ENCODE data around the gene IFNB1. TPM values are rescaled to one million over a fixed set of nuclear protein-coding genes. Genes with fewer than 3 reads are reported as not detected.

The IFNB1 gene
- total RNA-seq (ENCODE audit: low replicate concordance): not detected in 2 replicates

DNA sequence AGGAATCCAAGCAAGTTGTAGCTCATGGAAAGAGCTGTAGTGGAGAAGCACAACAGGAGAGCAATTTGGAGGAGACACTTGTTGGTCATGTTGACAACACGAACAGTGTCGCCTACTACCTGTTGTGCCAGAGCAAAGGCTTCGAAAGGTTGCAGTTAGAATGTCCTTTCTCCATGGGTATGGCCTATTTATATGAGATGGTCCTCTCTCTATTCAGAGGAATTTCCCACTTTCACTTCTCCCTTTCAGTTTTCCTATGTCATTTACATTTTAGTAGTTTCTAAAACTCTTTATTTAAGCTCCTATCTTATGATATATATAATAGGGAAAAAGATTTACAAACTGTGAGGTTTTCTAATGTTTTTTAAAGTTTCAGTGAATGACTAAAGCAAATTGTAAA is at the start of gene IFNB1:
IFNB1 (minus strand) TSS at position 162 of the 400 bp plus-strand sequence; CDS start at position 89, 73 bp downstream.

DNA sequence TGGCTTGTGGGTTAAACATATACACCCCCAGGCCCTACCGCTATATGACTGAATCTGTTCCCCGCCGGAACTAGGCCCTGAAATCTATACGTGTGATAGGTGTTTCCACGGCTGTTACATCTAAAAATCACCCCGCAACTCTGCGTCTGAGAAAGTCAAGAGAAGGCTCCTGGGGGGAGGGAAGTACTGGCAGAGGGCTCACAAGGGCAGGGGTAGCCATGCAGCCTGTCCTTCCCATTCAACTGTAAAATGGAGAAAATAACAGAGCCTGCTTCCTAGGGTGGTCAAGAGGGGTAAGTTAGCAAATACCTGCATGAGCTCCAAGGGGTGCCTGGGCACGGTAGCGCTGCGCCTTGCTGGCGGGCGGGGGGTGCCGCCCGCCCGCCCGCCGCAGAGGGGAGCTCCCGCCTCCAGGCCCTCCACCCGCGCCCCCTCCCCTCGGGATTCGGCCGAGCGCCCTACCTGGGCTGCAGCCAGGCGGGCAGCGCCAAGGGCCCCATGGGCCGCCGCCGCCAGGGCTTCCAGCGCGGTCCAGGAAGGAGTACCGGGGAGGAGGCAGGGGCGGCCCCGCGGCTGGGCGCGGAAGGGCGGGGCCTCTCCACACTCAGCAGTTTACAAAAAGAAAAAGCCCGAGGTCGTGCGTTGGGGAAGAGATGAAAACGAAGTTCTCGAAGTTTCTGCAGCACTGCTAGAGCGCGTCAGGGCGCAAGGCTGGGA is 46.5 kb downstream of the IFNB1 start, which contains the start of gene HACD4:
HACD4 (minus strand) TSS at position 550 of the 717 bp plus-strand sequence; CDS start at position 500, 50 bp downstream.

Other genes starting within 250 kb of the IFNB1 start
- 1.4 and 2.6 TPM in 2 replicates for gene HACD4, start 46.3 kb downstream of the IFNB1 start, total RNA-seq (ENCODE audit: low replicate concordance)
- gene IFNW1, start 63.9 kb upstream of the IFNB1 start, total RNA-seq (ENCODE audit: low replicate concordance): not detected in 2 replicates
- gene IFNA21, start 88.7 kb upstream of the IFNB1 start, total RNA-seq (ENCODE audit: low replicate concordance): not detected in 2 replicates
- gene IFNA4, start 109.6 kb upstream of the IFNB1 start, total RNA-seq (ENCODE audit: low replicate concordance): not detected in 2 replicates
- not detected in 2 replicates for gene IFNA7, start 124.3 kb upstream of the IFNB1 start, total RNA-seq (ENCODE audit: low replicate concordance)
- gene IFNA10, start 129.2 kb upstream of the IFNB1 start, total RNA-seq (ENCODE audit: low replicate concordance): not detected in 2 replicates
- not detected in 2 replicates for gene IFNA16, start 139.4 kb upstream of the IFNB1 start, total RNA-seq (ENCODE audit: low replicate concordance)
- gene IFNA17, start 150.3 kb upstream of the IFNB1 start, total RNA-seq (ENCODE audit: low replicate concordance): not detected in 2 replicates
- not detected in 2 replicates for gene IFNA14, start 162.1 kb upstream of the IFNB1 start, total RNA-seq (ENCODE audit: low replicate concordance)
- gene IFNA5, start 227.4 kb upstream of the IFNB1 start, total RNA-seq (ENCODE audit: low replicate concordance): not detected in 2 replicates